NCI-H1105 treated with DMSO at 0.1 percent for 48 hours (cell line): Measurements from ENCODE around the gene GCGR.

Source experiments
- DNase-seq: peaks from one replicate; lab custom pipeline; 2025; lab: John Stamatoyannopoulos, UW

Gene GCGR

DNA sequence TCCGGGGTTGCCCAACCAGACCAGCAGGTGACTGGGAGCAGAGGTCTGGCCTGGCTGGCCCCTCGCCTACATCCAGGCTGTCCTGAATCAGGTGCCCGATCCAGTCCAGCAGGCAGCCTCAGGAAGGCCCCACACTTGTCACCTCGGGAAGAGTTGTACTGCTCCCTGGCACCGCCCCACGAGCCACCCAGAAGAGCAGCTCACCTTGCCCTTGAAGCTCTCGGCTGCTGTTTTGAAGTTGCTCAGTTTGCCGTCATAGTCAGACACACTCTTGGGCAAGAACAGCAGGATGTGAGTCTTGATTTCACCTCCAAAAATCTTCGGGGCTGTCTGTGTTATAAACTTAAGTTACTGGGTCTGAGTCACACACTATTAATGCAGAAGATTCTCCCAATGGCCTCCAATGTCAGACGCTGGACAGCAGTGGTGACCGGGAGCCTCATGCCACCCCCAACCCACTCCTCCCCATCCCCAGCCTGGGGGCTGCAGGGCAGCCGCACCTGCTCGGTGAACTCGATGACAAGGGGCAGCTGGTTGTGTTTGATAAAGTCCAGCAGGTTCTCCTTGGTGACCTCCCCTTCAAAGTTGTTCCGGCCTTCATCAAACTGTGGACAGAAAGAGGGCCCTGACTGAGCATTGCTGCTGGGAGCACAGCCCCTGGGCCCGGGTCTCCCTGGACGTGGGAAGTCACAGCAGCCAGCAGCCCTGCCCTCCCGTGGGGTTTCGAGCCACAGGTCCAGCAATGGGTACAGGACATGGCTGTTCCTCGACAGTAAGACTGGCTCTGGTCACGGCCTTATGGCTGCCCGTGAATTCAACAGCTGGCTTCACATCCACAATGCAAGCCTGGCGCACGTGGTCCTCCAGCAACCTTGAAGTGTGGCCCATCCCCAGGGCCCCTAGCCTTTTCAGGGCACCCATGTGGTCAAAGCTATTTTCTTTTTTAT is 43.1 kb downstream of the GCGR start:
- no peak for DNase-seq

GRCh38 chr17:81849457-81849856 is 45.5 kb downstream of the GCGR start:
- no peak for DNase-seq

- DNase-seq: no peak
These were observed 47.5 kb downstream of the GCGR start for GRCh38 chr17:81851423-81851822.

- DNase-seq: no peak
These were observed 48.3 kb downstream of the GCGR start for GRCh38 chr17:81852237-81852636.

DNA sequence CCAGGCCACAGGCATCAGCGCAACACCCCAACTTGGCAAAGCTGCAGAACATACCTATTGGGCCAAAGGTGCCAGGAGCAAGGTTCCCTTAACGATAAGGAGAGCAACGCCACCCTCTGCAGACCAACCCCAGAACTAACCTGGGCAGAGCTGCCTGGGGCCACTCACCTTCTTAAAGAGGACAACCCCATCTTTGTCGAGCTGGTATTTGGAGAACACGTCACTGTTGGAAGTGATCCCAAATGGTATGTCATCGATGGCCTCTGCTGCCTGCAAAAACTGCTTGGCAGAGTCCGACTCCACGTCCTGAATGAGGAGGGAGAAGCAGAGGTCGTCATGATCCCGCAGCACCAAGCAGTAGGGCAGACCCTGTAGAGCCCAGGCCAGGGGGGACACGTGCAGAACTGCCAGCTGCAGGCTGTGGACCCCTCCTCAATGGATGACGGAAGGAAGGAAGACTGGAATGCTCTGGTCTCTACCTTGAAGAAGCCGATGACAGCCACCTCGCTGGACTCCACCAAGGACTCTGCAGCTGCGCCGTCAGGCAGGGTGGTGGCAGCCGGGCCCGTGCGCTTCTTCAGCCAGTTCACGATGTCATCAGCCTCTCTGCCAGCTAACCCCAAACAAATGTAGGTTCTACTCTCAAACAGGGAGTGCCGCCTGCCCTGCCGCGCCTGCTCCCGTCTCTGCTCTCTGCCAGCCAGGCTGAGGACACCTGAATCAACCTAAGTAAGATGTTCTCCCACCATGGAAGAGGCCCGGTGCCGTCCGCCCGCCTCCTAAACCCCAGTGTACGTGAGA is 51.2 kb downstream of the GCGR start:
- no peak for DNase-seq

- no peak for DNase-seq
These were observed 54.4 kb downstream of the GCGR start for GRCh38 chr17:81858170-81858966.

DNA sequence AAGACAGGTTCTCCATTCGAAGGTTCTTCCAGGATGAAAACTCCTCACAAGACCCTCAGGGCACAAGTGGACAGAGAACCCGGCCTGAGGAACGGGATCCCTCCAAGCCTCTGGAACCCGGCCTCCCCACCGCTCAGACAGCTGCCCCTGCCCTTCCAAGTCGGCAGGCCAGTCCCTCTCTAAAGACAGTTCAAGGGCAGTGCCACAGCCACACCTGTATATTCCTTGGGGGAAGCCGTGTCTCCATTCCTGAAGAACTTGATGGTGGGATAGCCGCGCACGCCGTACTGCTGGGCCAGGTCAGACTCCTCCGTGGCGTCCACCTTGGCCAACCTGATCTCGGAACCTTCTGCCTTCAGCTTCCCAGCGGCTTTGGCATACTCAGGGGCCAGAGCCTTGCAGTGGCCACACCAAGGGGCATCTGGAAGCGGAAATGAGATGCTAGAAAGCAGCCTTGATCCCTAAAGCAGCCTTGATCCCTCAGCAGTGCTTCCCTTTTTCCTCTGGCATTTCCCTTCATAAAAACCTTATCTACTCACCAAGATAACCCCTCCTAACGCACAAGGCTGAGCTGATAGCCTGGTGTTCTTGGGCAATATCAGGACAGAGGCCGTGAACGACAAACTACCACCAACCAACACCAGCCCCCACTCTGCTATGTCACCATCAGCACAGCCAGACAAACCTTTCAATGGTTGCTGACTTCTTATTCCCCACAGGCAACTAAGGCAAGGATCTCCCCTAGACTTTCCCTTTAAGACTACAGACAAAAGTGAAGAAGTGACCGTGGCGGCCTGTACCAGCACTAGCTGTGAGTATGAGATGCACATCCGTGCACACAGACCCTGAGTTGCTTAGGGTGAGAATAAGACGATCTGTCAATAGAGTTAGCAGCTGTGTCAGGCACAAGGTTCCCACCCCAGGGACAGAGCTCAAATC is 55.3 kb downstream of the GCGR start:
- DNase-seq: no peak

DNA sequence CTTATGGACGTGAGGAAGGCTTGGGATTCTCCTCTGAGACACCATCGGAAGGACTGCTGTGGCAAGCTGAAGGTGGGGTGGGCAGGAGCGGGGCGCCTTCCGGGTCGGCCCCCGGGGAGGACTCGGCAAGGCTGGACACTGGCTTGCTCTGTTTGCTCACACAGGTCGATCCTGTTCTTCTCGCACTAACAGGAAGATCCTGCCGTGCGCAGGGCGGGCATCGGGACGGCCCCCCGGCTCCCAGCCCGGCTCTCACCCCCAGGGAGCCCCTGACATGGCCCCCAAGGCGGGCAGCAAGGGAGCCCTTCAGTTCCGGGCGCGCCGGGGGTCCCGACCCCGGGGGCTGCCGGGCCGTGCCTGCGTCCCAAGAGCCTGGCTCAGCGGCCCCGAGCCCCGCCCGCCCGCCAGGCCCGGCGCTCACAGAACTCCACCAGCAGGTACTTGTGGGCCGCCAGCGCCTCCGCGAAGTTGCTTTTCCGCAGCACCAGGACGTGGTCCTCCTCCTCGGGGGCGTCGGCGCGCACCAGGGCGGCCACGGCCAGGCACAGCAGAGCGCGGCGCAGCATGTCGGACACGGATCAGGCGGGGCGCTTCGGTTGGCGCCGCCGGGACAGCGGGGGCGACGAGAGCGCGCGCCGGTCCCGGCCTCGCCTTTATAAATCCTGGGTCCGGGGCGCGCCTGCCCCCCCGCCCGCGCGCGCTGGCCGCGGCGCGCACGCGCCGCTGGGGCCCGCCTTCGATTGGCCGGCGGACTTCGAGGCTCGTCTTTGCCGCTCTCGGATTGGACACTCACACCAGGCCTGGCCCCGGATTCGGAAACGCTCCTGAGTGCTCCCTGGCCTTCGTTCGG is 56.2 kb downstream of the GCGR start, which contains the start of gene P4HB:
P4HB (minus strand) TSS at position 630 of the 850 bp plus-strand sequence; CDS start at position 566, 64 bp downstream.
- DNase-seq: no peak

DNA sequence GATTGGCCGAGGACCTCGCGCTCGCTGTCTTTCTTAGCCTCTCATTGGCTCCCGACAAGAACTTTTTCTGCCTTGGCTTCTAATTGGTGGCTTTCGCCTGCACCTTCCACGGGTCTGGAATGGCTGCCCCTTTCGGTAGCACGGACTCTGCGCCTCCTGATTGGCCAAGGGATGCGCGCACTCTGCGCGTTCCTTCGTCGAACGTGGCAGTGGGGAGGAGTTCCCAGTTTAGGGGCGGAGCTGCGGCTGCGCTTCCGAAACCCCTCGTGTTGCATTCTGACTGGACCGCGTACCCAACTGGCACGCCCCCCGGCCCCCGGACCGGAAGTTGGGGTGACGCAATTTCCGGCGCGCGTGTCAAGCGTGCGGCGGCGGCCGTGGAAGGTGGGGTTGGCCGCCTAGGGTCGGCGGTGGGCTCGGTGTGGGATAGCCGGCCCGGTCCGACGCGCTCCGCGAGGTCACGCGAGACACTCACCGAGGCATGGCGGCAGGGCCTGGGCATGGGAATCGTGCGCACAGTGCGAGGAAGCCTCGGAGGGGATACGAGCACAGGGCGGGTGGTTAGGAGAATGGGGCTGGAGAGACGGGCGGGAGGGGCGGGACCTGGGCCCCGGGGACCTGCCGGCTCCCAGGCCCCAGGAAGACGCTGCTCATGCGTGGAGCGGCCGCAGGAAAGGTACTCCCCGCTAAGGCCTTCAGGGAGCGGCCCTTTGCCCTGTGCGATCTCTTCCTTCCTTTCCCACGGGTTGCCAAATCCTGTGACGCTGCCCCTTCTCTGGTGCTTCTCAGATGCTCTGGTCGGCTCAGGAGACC is 57.0 kb downstream of the GCGR start:
- DNase-seq: peak; percentile 99

- no peak for DNase-seq
These were observed 59.2 kb downstream of the GCGR start for GRCh38 chr17:81863123-81863675.
